Mesothelial cell of epicardium (in vitro differentiated cells): ENCODE results near the gene SF3B3. TPM values are rescaled to one million over a fixed set of nuclear protein-coding genes. Genes with fewer than 3 reads are reported as not detected.
"Not testable (repeated sequence)": the region's sequence is repeated elsewhere in the genome, so short reads cannot be mapped to it uniquely, and the experiment has no call there.

Source experiments
- DNase-seq, 2 experiments: peaks; one replicate each; pipeline ENCODE4 v3.0.0; 2021; ENCODE audit warnings: low spot score in 2 of 2; ENCODE audit not compliant: unreplicated experiment in 2 of 2
- H3K27ac Mint-ChIP-seq: 2 replicates; pipeline ENCODE4 v1.8.0; 2021; ENCODE audit warnings: mixed read lengths
- H3K27me3 Mint-ChIP-seq: 2 replicates; pipeline ENCODE4 v1.8.0; 2021; ENCODE audit warnings: low read depth, mixed read lengths
- H3K36me3 Mint-ChIP-seq: 2 replicates; pipeline ENCODE4 v1.8.0; 2021; ENCODE audit warnings: mixed read lengths
- H3K4me1 Mint-ChIP-seq: 2 replicates; pipeline ENCODE4 v1.8.0; 2021; ENCODE audit warnings: mixed read lengths
- H3K4me3 Mint-ChIP-seq: 2 replicates; pipeline ENCODE4 v1.8.0; 2021; ENCODE audit warnings: mild to moderate bottlenecking, moderate library complexity, mixed read lengths
- H3K9me3 Mint-ChIP-seq: 2 replicates; pipeline ENCODE4 v1.8.0; 2021; ENCODE audit warnings: mixed read lengths
- CTCF ChIP-seq: fragments of 200-600 bp; sonication (generic); IDR thresholded peaks from one replicate; pipeline ENCODE4 v1.5.0; 2021; ENCODE audit warnings: antibody characterized with exemption; ENCODE audit not compliant: unreplicated experiment
- total RNA-seq: library from RNA; stranded (reverse); gene quantifications from 3 replicates; pipeline ENCODE4 v1.2.1, GENCODE V29; 2021

SF3B3 gene
- total RNA-seq, 1 donor from 2014 or later: 351 TPM

DNA sequence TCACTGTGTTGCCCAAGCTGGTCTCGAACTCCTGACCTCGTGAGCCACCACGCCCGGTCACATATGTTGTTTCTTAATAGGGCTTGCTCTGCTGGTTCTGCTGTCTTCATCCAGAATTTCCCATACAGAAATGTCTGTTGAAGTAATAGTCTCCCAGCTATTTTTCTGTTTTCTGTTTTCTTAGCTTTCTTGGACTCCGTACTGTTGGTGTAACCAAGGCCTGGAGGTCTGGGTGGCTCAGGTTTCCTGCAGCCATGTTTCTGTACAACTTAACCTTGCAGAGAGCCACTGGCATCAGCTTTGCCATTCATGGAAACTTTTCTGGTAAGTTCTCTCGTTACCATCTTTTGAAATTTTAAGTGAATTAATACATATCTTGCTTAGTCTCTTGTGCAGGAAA, 2.8 kb downstream of the SF3B3 start:
- no peak for DNase-seq
- Mint-ChIP-seq H3K27ac (peak overlapping the region; percentile 70), H3K4me3 (peak overlapping the region; percentile 53), H3K4me1 (peaks cover 45% of the 10 kb centered on the region), H3K9me3 (no peaks in the 10 kb centered on the region), H3K36me3 (peaks cover 23% of the 10 kb centered on the region), H3K27me3 (no peaks in the 10 kb centered on the region)
- no peak for TF ChIP-seq CTCF

DNA sequence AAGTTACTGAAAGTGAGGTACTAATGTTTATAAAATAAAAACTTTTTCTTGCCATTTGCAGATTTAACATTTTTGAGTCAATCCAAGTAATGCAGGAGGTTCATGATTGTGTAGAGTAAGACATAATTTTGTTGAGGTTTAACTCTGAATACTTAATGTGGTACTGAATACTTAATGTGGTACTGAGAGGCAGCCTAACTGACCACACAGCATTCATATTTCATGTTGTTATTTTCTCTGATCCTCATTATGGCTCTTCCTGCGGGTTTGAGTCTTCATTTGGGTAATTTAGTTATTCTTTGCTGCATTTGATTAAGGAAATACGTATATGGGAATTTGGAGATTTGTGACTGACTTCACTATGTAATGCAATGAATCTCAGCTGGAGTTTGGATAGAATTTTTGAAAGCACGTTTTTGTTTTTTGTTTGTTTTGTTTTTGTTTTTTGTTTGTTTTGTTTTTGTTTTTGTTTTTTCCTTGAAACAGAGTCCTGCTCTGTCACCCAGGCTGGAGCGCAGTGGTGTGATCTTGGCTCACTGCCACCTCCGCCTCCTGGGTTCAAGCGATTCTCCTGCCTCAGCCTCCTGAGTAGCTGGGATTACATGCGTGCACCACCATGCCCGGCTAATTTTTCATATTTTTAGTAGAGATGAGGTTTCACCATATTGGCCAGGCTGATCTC, 3.8 kb downstream of the SF3B3 start:
- H3K36me3 Mint-ChIP-seq: peaks cover 28% of the 10 kb centered on the region
- peaks cover 41% of the 10 kb centered on the region for H3K4me1 Mint-ChIP-seq
- H3K4me3 Mint-ChIP-seq: peak overlapping the region; percentile 53
- no peak for DNase-seq
- no peaks in the 10 kb centered on the region for H3K27me3 Mint-ChIP-seq
- TF ChIP-seq CTCF: no peak
- H3K27ac Mint-ChIP-seq: no peak overlapping the region
- no peaks in the 10 kb centered on the region for H3K9me3 Mint-ChIP-seq

DNA sequence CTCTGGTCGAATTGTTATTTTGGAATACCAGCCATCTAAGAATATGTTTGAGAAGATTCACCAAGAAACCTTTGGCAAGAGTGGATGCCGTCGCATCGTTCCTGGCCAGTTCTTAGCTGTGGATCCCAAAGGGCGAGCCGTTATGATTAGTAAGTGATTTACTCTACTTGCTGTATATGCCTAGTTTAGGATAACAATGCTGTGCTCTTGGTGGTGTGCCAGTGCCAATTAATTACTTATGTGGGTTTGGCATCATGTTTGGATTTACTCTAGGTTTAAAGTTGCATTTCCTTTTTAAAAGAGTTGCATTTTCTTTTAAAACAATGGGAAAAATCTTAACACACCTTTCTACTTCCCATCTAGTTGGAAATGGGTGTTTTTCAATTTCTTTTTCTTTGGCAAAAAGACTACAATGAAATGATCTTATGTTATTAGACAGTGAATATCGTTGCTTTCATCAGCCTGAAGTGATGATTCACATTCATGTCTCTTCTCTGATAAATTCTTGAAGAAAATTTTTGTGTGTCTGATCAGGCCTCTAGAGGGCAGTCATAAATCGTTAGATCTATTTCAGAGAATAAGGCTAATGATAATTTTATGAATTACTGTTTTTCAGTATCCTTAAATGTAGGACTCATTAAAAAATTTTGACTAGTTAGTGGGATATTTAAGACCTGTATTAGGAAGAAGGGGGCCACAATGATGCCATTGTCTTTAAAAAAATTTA, 5.6 kb downstream of the SF3B3 start:
- no peak overlapping the region for H3K4me3 Mint-ChIP-seq
- peak; percentile 61 for TF ChIP-seq CTCF
- no peaks in the 10 kb centered on the region for H3K9me3 Mint-ChIP-seq
- H3K27me3 Mint-ChIP-seq: no peaks in the 10 kb centered on the region
- peaks cover 29% of the 10 kb centered on the region for H3K4me1 Mint-ChIP-seq
- DNase-seq: no peak
- H3K27ac Mint-ChIP-seq: peak overlapping the region; percentile 71
- H3K36me3 Mint-ChIP-seq: peaks cover 39% of the 10 kb centered on the region

DNA sequence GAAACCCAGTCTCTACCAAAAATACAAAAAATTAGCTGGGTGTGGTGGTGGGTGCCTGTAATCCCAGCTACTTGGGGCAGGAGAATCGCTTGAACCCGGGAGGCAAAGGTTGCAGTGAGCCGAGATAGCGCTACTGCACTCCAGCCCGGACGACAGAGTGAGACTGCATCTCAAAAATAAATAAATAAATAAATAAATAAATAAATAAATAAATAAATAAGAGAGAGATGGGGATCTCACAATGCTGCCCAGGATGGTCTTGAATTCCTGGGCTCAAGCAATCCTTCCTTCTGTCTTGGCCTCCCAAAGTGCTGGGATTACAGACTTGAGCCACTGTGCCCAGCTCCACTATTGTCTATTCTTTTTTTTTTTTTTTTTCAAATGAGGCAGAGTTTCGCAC, 6.3 kb downstream of the SF3B3 start:
- Mint-ChIP-seq H3K4me1 (peaks cover 28% of the 10 kb centered on the region), H3K36me3 (peaks cover 42% of the 10 kb centered on the region)
- H3K9me3 Mint-ChIP-seq: not testable (repeated sequence)

DNA sequence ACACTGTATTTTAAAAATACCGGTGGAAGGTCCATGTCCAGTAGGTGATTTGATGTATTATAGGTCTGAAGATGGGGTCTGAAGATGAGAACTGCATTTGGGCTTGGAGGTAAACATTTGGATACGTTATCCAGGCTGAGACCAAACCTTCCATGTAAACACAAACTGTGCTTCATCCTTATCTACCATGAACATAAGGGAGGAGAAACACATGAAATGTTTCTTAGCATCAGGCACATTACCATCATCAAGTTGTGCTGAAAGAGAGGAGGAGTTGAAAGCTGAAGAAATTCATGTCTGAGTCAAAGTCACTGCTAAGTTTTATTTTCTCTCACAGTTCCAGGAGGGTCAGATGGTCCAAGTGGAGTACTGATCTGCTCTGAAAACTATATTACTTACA, 11.4 kb downstream of the SF3B3 start:
- no peak for TF ChIP-seq CTCF
- Mint-ChIP-seq H3K9me3 (no peaks in the 10 kb centered on the region), H3K4me1 (no peaks in the 10 kb centered on the region), H3K27me3 (no peaks in the 10 kb centered on the region), H3K36me3 (peaks cover 50% of the 10 kb centered on the region), H3K4me3 (no peak overlapping the region), H3K27ac (no peak overlapping the region)
- DNase-seq: no peak

More for the DNA sequence above, 6.3 kb downstream of the SF3B3 start:
- not testable (repeated sequence) for DNase-seq, H3K27me3 Mint-ChIP-seq, H3K27ac Mint-ChIP-seq, H3K4me3 Mint-ChIP-seq

DNA sequence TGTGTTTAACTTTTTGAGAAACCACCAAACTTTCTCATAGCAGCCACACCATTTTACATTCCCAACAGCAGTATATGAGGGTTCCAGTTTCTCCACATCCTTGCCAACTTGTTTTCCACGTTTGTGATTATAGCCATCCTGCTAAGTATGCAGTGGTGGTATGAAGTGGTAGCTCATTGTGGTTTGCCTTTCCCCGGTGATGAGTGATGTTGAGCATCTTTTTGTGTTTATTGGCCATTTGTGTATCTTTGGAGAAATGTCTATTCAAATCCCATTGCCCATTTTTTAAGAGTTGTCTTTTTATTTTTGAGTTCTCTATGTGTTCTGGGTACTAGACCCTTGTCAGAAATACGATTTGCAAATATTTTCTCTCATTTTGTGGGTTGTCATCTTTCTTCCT, 17.4 kb downstream of the SF3B3 start:
- Mint-ChIP-seq H3K36me3 (peaks cover 48% of the 10 kb centered on the region), H3K4me3 (no peak overlapping the region), H3K27me3 (no peaks in the 10 kb centered on the region), H3K9me3 (no peaks in the 10 kb centered on the region), H3K4me1 (no peaks in the 10 kb centered on the region), H3K27ac (no peak overlapping the region)
- TF ChIP-seq CTCF: no peak
- no peak for DNase-seq
